ENCODE measurements around the gene SRP68. TPM values are rescaled to one million over a fixed set of nuclear protein-coding genes. Genes with fewer than 3 reads are reported as not detected.

Gene SRP68
- polyA plus RNA-seq, 1 experiment = 70.8 TPM

GRCh38 chr17:76076146-76076764 is 3.9 kb upstream of the SRP68 start:
- no peak for DNase-seq (ENCODE audit: low read depth)
- Histone ChIP-seq H3K4me3 (ENCODE audit: low read depth, low read length) (no peak overlapping the region), H3K36me3 (ENCODE audit: control insufficient read depth, insufficient read depth, low read length) (no peaks in the 10 kb centered on the region), H3K27me3 (ENCODE audit: control insufficient read depth, insufficient read depth, low read length) (peaks cover 63% of the 10 kb centered on the region)
- CTCF ChIA-PET = interaction anchor here (0.9 kb wide), 1 partner anchor 62 kb away, joined by 3 read pairs; no protein-coding TSS in a partner anchor
- no peak for TF ChIP-seq CTCF (IDR thresholded peaks at IDR 0.05; ENCODE audit: insufficient read depth, low read depth, low read length)
- POLR2A ChIA-PET = no interaction called here

- no peak overlapping the region for H3K4me3 ChIP-seq (ENCODE audit: low read depth, low read length)
- POLR2A ChIA-PET = no interaction called here
Observed at GRCh38 chr17:76075364-76076145, 3.2 kb upstream of the SRP68 start.

GRCh38 chr17:76074390-76075363 is 2.4 kb upstream of the SRP68 start, which contains the start of gene GALR2:
Gene GALR2, plus strand, starts transcription at chr17:76074781. Its CDS starts 103 bp downstream, at chr17:76074884.
- CTCF ChIA-PET = interaction anchor here (1.8 kb wide), 1 partner anchor 60 kb away, joined by 3 read pairs; no protein-coding TSS in a partner anchor
- TF ChIP-seq CTCF (IDR thresholded peaks at IDR 0.05; ENCODE audit: insufficient read depth, low read depth, low read length) = no peak
- H3K27me3 ChIP-seq (ENCODE audit: control insufficient read depth, insufficient read depth, low read length) = peaks cover 53% of the 10 kb centered on the region
- POLR2A ChIA-PET = no interaction called here
- DNase-seq (ENCODE audit: low read depth) = no peak
- H3K36me3 ChIP-seq (ENCODE audit: control insufficient read depth, insufficient read depth, low read length) = no peaks in the 10 kb centered on the region
- H3K4me3 ChIP-seq (ENCODE audit: low read depth, low read length) = no peak within 1 kb of the TSS

More at GRCh38 chr17:76075364-76076145, 3.2 kb upstream of the SRP68 start:
- no peak for DNase-seq (ENCODE audit: low read depth)
- CTCF ChIA-PET = interaction anchor here (1.8 kb wide), 1 partner anchor 61 kb away, joined by 3 read pairs; no protein-coding TSS in a partner anchor
- Histone ChIP-seq H3K27me3 (ENCODE audit: control insufficient read depth, insufficient read depth, low read length) (peaks cover 62% of the 10 kb centered on the region), H3K36me3 (ENCODE audit: control insufficient read depth, insufficient read depth, low read length) (no peaks in the 10 kb centered on the region)
- TF ChIP-seq CTCF (IDR thresholded peaks at IDR 0.05; ENCODE audit: insufficient read depth, low read depth, low read length) = no peak

- ChIA-PET CTCF (interaction anchor here (0.6 to 1.6 kb wide), 3 partner anchors 24 to 1053 kb away, joined by 3 read pairs; no protein-coding TSS in a partner anchor), POLR2A (no interaction called here)
- Histone ChIP-seq H3K4me3 (ENCODE audit: low read depth, low read length) (peak overlapping the region; percentile 96), H3K27me3 (ENCODE audit: control insufficient read depth, insufficient read depth, low read length) (peaks cover 28% of the 10 kb centered on the region), H3K36me3 (ENCODE audit: control insufficient read depth, insufficient read depth, low read length) (peaks cover 5% of the 10 kb centered on the region)
- no peak for TF ChIP-seq CTCF (IDR thresholded peaks at IDR 0.05; ENCODE audit: insufficient read depth, low read depth, low read length)
- no peak for DNase-seq (ENCODE audit: low read depth)
Observed at GRCh38 chr17:76071531-76072147, 678 bp downstream of the SRP68 start.

Measured in BJ (cell line).